Breast epithelium (tissue), 4 donors: ENCODE measurements around the gene BRCA1. TPM values are rescaled to one million over a fixed set of nuclear protein-coding genes. Genes with fewer than 3 reads are reported as not detected.
"Not testable (repeated sequence)": the region's sequence is repeated elsewhere in the genome, so short reads cannot be mapped to it uniquely, and the experiment has no call there.

ENCODE experiments used
- DNase-seq, 2 donors: peaks; one replicate each; pipeline ENCODE4 v3.0.0-alpha.2; 2019; ENCODE audit warnings: low spot score in 2 of 2
- H3K27ac ChIP-seq, 2 donors: fragments of 200-600 bp; sonication (generic) in 1 of 2; one replicate each; pipeline ENCODE4 v1.5.1; 2016 to 2019; ENCODE audit warnings: mild to moderate bottlenecking in 1 of 2
- H3K27me3 ChIP-seq, 2 donors: fragments of 200-600 bp; sonication (generic) in 1 of 2; one replicate each; pipeline versions ENCODE4 v1.5.1 to v1.6.0; 2017 to 2019; ENCODE audit warnings: control low read depth in 1 of 2, mild to moderate bottlenecking in 1 of 2
- H3K36me3 ChIP-seq: fragments of 200-600 bp; one replicate; pipeline ENCODE4 v1.5.1; 2019
- H3K4me1 ChIP-seq, 2 donors: fragments of 200-600 bp; sonication (generic); one replicate each; pipeline ENCODE4 v1.5.1; 2016 to 2019; ENCODE audit warnings: control low read depth in 1 of 2
- H3K4me3 ChIP-seq, 3 donors: fragments of 200-600 bp; sonication (generic); 1 replicate in 2 of 3; 2 replicates in 1 of 3; pipeline ENCODE4 v1.5.1; 2016 to 2019; ENCODE audit warnings: mild to moderate bottlenecking in 3 of 3, moderate library complexity in 2 of 3
- H3K9me3 ChIP-seq, 2 donors: fragments of 200-600 bp; sonication (generic) in 1 of 2; one replicate each; pipeline ENCODE4 v1.5.1; 2016 to 2019; ENCODE audit warnings: control low read depth in 1 of 2
- POLR2A ChIP-seq: fragments of 450-650 bp; IDR thresholded peaks from one replicate; pipeline ENCODE4 v1.6.1; 2016; ENCODE audit warnings: antibody characterized with exemption, mild to moderate bottlenecking, moderate library complexity
- POLR2AphosphoS5 ChIP-seq, 3 donors: sonication (generic); formaldehyde crosslinking; IDR thresholded peaks; one replicate each; pipeline ENCODE4 v1.6.1; 2017; ENCODE audit warnings: antibody characterized with exemption in 3 of 3
- intact Hi-C: fragments of 100-400 bp; cut with DNase I; formaldehyde crosslinking; loops from one replicate; pipeline ENCODE4 v1.15.1; 2023; ENCODE audit warnings: low total_unique reads
- total RNA-seq, 3 donors: library from RNA; depleted of rRNA; stranded (reverse); fragments of >200 nt; gene quantifications; one replicate each; pipeline ENCODE4 v1.1.0, GENCODE V29; 2016
- TF ChIP-seq, protein P1 (sequence below), 3 donors: fragments of 450-650 bp; IDR thresholded peaks; one replicate each; pipeline ENCODE4 v1.5.1; 2016 to 2017; ENCODE audit warnings: antibody characterized with exemption in 3 of 3, mild to moderate bottlenecking in 3 of 3, moderate library complexity in 3 of 3

BRCA1 gene
- total RNA-seq, 3 donors from 2014 or later, result 5.2 to 8.9 (median 7.4) TPM

- TF ChIP-seq POLR2A (no peak), POLR2AphosphoS5 (IDR thresholded peaks at IDR 0.05) (no peak)
- TF ChIP-seq, protein P1, sequence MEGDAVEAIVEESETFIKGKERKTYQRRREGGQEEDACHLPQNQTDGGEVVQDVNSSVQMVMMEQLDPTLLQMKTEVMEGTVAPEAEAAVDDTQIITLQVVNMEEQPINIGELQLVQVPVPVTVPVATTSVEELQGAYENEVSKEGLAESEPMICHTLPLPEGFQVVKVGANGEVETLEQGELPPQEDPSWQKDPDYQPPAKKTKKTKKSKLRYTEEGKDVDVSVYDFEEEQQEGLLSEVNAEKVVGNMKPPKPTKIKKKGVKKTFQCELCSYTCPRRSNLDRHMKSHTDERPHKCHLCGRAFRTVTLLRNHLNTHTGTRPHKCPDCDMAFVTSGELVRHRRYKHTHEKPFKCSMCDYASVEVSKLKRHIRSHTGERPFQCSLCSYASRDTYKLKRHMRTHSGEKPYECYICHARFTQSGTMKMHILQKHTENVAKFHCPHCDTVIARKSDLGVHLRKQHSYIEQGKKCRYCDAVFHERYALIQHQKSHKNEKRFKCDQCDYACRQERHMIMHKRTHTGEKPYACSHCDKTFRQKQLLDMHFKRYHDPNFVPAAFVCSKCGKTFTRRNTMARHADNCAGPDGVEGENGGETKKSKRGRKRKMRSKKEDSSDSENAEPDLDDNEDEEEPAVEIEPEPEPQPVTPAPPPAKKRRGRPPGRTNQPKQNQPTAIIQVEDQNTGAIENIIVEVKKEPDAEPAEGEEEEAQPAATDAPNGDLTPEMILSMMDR (IDR thresholded peaks at IDR 0.05), result no peak
- intact Hi-C loops, result no loop called here
- DNase-seq, result no peak
- no peaks in the 10 kb centered on the region for H3K27me3 ChIP-seq
- no peak overlapping the region for H3K4me3 ChIP-seq
- no peaks in the 10 kb centered on the region for H3K36me3 ChIP-seq
- no peak overlapping the region for H3K27ac ChIP-seq
- H3K4me1 ChIP-seq, result no peaks in the 10 kb centered on the region
- no peaks in the 10 kb centered on the region for H3K9me3 ChIP-seq
Observed at GRCh38 chr17:43056051-43056450, 69.1 kb downstream of the BRCA1 start.

GRCh38 chr17:43053008-43053407 lies 72.2 kb downstream of the BRCA1 start:
- not testable (repeated sequence) for H3K27ac ChIP-seq

DNA sequence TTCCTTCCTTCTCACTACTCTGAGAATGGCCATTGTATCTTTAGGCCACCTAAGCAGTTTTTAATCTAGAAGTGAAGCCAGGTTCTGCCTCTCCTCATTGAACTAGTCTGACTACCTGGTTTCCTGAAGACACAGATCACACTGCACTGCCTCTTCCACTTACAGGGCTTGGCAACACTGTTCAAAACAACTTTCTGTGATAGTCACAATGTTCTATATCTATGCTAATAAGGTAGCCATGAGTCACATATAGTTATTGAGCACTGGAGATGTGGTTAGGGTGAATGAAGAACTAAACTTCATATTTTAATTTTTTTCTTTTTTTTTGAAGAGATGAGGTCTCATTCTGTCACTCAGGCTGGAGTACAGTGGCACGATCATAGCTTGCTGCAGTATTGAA lies 73.2 kb downstream of the BRCA1 start:
- Histone ChIP-seq H3K27me3 (no peaks in the 10 kb centered on the region), H3K27ac (no peak overlapping the region)

More at GRCh38 chr17:43053008-43053407, 72.2 kb downstream of the BRCA1 start:
- H3K4me1 ChIP-seq, H3K4me3 ChIP-seq, H3K9me3 ChIP-seq, H3K27me3 ChIP-seq, H3K36me3 ChIP-seq, DNase-seq, intact Hi-C loops: not testable (repeated sequence)

DNA sequence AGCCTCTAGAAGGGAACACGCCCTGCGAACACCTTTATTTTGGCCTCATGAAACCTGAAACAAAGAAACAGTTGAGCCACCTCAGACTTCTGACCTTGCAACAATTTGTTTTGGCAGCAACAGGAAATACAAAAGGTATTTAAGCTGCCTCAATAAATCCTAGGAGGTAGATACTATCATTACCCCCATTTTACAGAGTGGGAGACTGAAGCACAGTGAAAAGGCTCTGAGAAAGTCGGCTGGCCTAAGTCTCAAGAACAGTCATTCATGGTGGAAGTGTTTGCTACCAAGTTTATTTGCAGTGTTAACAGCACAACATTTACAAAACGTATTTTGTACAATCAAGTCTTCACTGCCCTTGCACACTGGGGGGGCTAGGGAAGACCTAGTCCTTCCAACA lies 81.1 kb downstream of the BRCA1 start:
- DNase-seq, result no peak
- H3K36me3 ChIP-seq, result no peaks in the 10 kb centered on the region
- no peak overlapping the region for H3K27ac ChIP-seq
- H3K4me3 ChIP-seq, result no peak overlapping the region
- H3K4me1 ChIP-seq, result no peaks in the 10 kb centered on the region
- TF ChIP-seq, protein P1 (IDR thresholded peaks at IDR 0.05), result no peak
- intact Hi-C loops, result no loop called here
- H3K27me3 ChIP-seq, result no peaks in the 10 kb centered on the region
- H3K9me3 ChIP-seq, result no peaks in the 10 kb centered on the region

More for the DNA sequence above, 73.2 kb downstream of the BRCA1 start:
- intact Hi-C loops, result no loop called here
- no peak overlapping the region for H3K4me3 ChIP-seq
- DNase-seq, result no peak
- TF ChIP-seq POLR2A (no peak), POLR2AphosphoS5 (IDR thresholded peaks at IDR 0.05) (no peak)
- TF ChIP-seq, protein P1 (IDR thresholded peaks at IDR 0.05), result no peak
- H3K9me3 ChIP-seq, result no peaks in the 10 kb centered on the region
- no peaks in the 10 kb centered on the region for H3K36me3 ChIP-seq
- H3K4me1 ChIP-seq, result no peaks in the 10 kb centered on the region

- TF ChIP-seq, protein P1 (IDR thresholded peaks at IDR 0.05), result no peak
- no peak for TF ChIP-seq POLR2AphosphoS5 (IDR thresholded peaks at IDR 0.05)
- no peaks in the 10 kb centered on the region for H3K9me3 ChIP-seq
- H3K27ac ChIP-seq, result no peak overlapping the region
- no peak for DNase-seq
- no peak overlapping the region for H3K4me3 ChIP-seq
- intact Hi-C loops, result no loop called here
- H3K4me1 ChIP-seq, result no peaks in the 10 kb centered on the region
- H3K27me3 ChIP-seq, result no peaks in the 10 kb centered on the region
- H3K36me3 ChIP-seq, result no peaks in the 10 kb centered on the region
Observed at GRCh38 chr17:43043307-43043706, 81.9 kb downstream of the BRCA1 start.

DNA sequence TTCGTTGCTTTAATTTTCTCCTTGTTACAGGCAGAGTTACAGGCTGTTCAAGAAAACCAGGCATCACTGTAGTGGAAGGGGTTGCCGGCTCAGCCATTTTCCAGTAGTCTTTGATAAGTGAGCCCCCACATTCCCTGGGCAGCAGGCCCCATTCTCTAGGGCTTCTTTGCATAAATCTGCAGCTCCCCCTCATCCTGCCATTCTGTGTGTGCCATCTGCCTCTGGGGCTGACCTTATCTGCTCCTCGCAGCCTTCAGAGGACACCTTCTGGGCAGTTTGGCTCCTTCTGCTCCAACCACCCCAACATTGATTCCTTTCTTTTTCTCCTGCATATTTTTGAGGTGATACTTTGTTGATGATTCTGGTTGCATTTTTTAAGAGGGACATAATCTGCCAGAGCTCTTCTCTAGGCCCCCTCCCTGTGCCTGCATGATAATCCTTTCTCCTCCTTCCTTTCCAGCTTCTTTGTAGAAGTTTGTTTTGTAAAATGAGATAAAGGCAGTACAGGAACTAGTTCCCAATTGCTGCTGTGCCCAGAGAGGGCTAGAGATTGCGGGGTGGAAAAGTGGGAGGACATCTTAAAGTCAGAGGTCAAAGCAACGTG lies 83.0 kb downstream of the BRCA1 start:
- Histone ChIP-seq H3K4me1 (no peaks in the 10 kb centered on the region), H3K27me3 (no peaks in the 10 kb centered on the region), H3K36me3 (no peaks in the 10 kb centered on the region), H3K27ac (no peak overlapping the region), H3K4me3 (no peak overlapping the region), H3K9me3 (no peaks in the 10 kb centered on the region)
- intact Hi-C loops, result no loop called here
- TF ChIP-seq POLR2A, result no peak
- no peak for TF ChIP-seq POLR2AphosphoS5 (IDR thresholded peaks at IDR 0.05)
- TF ChIP-seq, protein P1 (IDR thresholded peaks at IDR 0.05), result no peak
- DNase-seq, result no peak
